Stomach (tissue), 9 donors: ENCODE results near the gene NAAA. TPM values are rescaled to one million over a fixed set of nuclear protein-coding genes. Genes with fewer than 3 reads are reported as not detected.
"Not testable (repeated sequence)": the region's sequence is repeated elsewhere in the genome, so short reads cannot be mapped to it uniquely, and the experiment has no call there.

ENCODE experiments used
- DNase-seq, 2 donors: peaks; one replicate each; pipeline versions ENCODE4 v3.0.0 to v3.0.0-alpha.2; 2013 to 2019
- H3K27ac ChIP-seq, 5 donors: fragments of 200-600 bp in 4 of 5; sonication (generic) in 4 of 5; one replicate each; pipeline ENCODE4 v1.5.1; 2013 to 2019; ENCODE audit warnings: mild to moderate bottlenecking in 1 of 5, moderate library complexity in 1 of 5
- H3K27me3 ChIP-seq, 3 donors: fragments of 200-600 bp; sonication (generic); one replicate each; pipeline ENCODE4 v1.5.1; 2017 to 2019; ENCODE audit warnings: mixed run types in 1 of 3
- H3K36me3 ChIP-seq, 4 donors: fragments of 200-600 bp; sonication (generic); 1 replicate in 3 of 4; 2 replicates in 1 of 4; pipeline ENCODE4 v1.5.1; 2016 to 2019
- H3K4me1 ChIP-seq, 4 donors: fragments of 200-600 bp; sonication (generic); one replicate each; pipeline ENCODE4 v1.5.1; 2016 to 2019
- H3K4me3 ChIP-seq, 4 donors: fragments of 200-600 bp; sonication (generic) in 3 of 4; one replicate each; pipeline ENCODE4 v1.5.1; 2016 to 2019; ENCODE audit warnings: mild to moderate bottlenecking in 1 of 4
- H3K9me3 ChIP-seq, 4 donors: fragments of 200-600 bp; sonication (generic); one replicate each; pipeline ENCODE4 v1.5.1; 2016 to 2019
- CTCF ChIP-seq, 7 experiments: fragments of 450-650 bp in 4 of 7; fragments of 200-600 bp in 3 of 7; sonication (generic) in 3 of 7; IDR thresholded peaks; one replicate each; pipeline ENCODE4 v1.5.1; 2016 to 2019; ENCODE audit warnings: antibody characterized with exemption in 7 of 7, control low read depth in 2 of 7, mild to moderate bottlenecking in 1 of 7
- EP300 ChIP-seq: sonication (generic); formaldehyde crosslinking; IDR thresholded peaks from one replicate; pipeline ENCODE4 v1.6.1; 2017; ENCODE audit warnings: antibody characterized with exemption
- POLR2A ChIP-seq, 4 donors: fragments of 450-650 bp; IDR thresholded peaks; one replicate each; pipeline ENCODE4 v1.6.1; 2016; ENCODE audit warnings: antibody characterized with exemption in 4 of 4, control low read depth in 2 of 4, mild to moderate bottlenecking in 1 of 4, moderate library complexity in 1 of 4
- POLR2AphosphoS5 ChIP-seq, 3 donors: sonication (generic); formaldehyde crosslinking; IDR thresholded peaks; one replicate each; pipeline ENCODE4 v1.6.1; 2016; ENCODE audit warnings: antibody characterized with exemption in 3 of 3
- WGBS, 5 donors: extraction: QIAGEN DNeasy Blood & Tissue Kit in 3 of 5; methylation state at CpG; one replicate each; pipeline versions ENCODE4 v1.1.5 to v1.1.7; 2013 to 2018; 5-methylcytosine and 5-hydroxymethylcytosine counted together
- intact Hi-C: fragments of 100-400 bp; cut with DNase I; formaldehyde crosslinking; loops from one replicate; pipeline ENCODE4 v1.15.1; 2023; ENCODE audit warnings: low total_unique reads
- polyA plus RNA-seq, 3 donors: library from polyadenylated mRNA; stranded (reverse); fragments of 200-250 nt; gene quantifications; one replicate each; pipeline ENCODE4 v1.2.3, GENCODE V29; 2013
- total RNA-seq, 5 donors: library from RNA; depleted of rRNA; stranded (reverse); fragments of >200 nt; gene quantifications; one replicate each; pipeline versions ENCODE4 v1.1.0 to v1.2.3, GENCODE V29; 2014 to 2016
- donor health status: healthy with polysubstance abuse.
- donor health status: Bipolar disorder and iron deficiency.
- donor health status: healthy.

NAAA gene
- total and polyA plus RNA-seq, 8 donors: 0.58 to 42.5 (median 10.6) TPM

GRCh38 chr4:75935628-75936027, 5.2 kb downstream of the NAAA start:
- intact Hi-C loops: no loop called here
- no peaks in the 10 kb centered on the region for H3K9me3 ChIP-seq
- 84 to 96% (median 96%) methylated on average over 1 of the region's 1 CpG for WGBS, 5 donors
- peaks cover 12 to 41% (median 27%) of the 10 kb centered on the region in 4 donors for H3K36me3 ChIP-seq
- TF ChIP-seq EP300 (no peak), POLR2A (IDR thresholded peaks at IDR 0.05) (no peak), POLR2AphosphoS5 (IDR thresholded peaks at IDR 0.05) (no peak), CTCF (IDR thresholded peaks at IDR 0.05) (no peak)
- H3K4me1 ChIP-seq: peaks cover 6 to 19% (median 14%) of the 10 kb centered on the region in 4 donors
- no peak overlapping the region for H3K4me3 ChIP-seq
- no peak for DNase-seq
- H3K27ac ChIP-seq: no peak overlapping the region
- no peaks in the 10 kb centered on the region for H3K27me3 ChIP-seq

DNA sequence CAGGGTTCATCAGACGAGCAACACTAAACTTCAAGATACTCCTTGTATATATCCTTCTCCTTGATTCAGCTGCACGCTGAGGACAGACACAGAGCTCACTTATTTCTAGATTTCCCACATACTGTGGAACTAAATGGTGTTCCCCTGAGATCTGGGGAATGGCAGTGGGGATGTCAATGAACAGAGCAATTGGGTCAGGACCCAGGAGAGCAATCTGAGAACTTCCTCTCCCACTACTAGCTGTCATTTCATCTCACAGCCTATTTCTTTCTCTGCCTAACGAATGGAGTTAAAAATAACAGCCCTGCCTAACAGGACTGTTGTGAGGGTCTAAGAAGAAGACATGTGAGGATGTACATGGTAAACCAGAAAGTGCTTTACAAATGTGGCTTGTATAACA, 10.7 kb downstream of the NAAA start:
- 86 to 96% (median 93%) methylated on average over 3 of the region's 3 CpGs for WGBS, 5 donors

GRCh38 chr4:75924916-75925315, 15.9 kb downstream of the NAAA start:
- H3K4me3 ChIP-seq, intact Hi-C loops: not testable (repeated sequence)
- 95 to 99% (median 95%) methylated on average over 11 of the region's 11 CpGs for WGBS, 5 donors

More for the DNA sequence above, 10.7 kb downstream of the NAAA start:
- intact Hi-C loops: no loop called here
- Histone ChIP-seq H3K9me3 (no peaks in the 10 kb centered on the region), H3K27me3 (no peaks in the 10 kb centered on the region), H3K4me3 (no peak overlapping the region), H3K4me1 (no peaks in the 10 kb centered on the region), H3K27ac (no peak overlapping the region), H3K36me3 (peaks cover 15 to 61% (median 48%) of the 10 kb centered on the region in 4 donors)
- DNase-seq: no peak
- TF ChIP-seq POLR2A (IDR thresholded peaks at IDR 0.05) (no peak), POLR2AphosphoS5 (IDR thresholded peaks at IDR 0.05) (no peak), CTCF (IDR thresholded peaks at IDR 0.05) (no peak), EP300 (no peak)

GRCh38 chr4:75924309-75924827, 16.4 kb downstream of the NAAA start:
- intact Hi-C loops: no loop called here
- no peak for TF ChIP-seq EP300
- no peak for TF ChIP-seq POLR2A (IDR thresholded peaks at IDR 0.05)
- no peak for TF ChIP-seq POLR2AphosphoS5 (IDR thresholded peaks at IDR 0.05)
- TF ChIP-seq CTCF (IDR thresholded peaks at IDR 0.05): no peak
- Histone ChIP-seq H3K9me3 (no peaks in the 10 kb centered on the region), H3K27me3 (no peaks in the 10 kb centered on the region), H3K27ac (no peak overlapping the region), H3K4me1 (peaks cover 0 to 9% (median 2%) of the 10 kb centered on the region in 4 donors), H3K4me3 (no peak overlapping the region), H3K36me3 (peaks cover 7 to 73% (median 67%) of the 10 kb centered on the region in 4 donors)
- DNase-seq: no peak
- 87 to 92% (median 90%) methylated on average over 5 of the region's 5 CpGs for WGBS, 5 donors

More at GRCh38 chr4:75924916-75925315, 15.9 kb downstream of the NAAA start:
- not testable (repeated sequence) for H3K9me3 ChIP-seq, H3K4me1 ChIP-seq, DNase-seq, H3K27me3 ChIP-seq, H3K27ac ChIP-seq
- peaks cover 5 to 73% (median 66%) of the 10 kb centered on the region in 4 donors for H3K36me3 ChIP-seq

- H3K27me3 ChIP-seq: no peaks in the 10 kb centered on the region
- peaks cover 6 to 76% (median 67%) of the 10 kb centered on the region in 4 donors for H3K36me3 ChIP-seq
- intact Hi-C loops: no loop called here
- no peak overlapping the region for H3K4me3 ChIP-seq
- WGBS, 5 donors: 82 to 95% (median 88%) methylated on average over 1 of the region's 1 CpG
- H3K27ac ChIP-seq: no peak overlapping the region
- H3K4me1 ChIP-seq: peaks cover 0 to 9% (median 2%) of the 10 kb centered on the region in 4 donors
- no peaks in the 10 kb centered on the region for H3K9me3 ChIP-seq
- DNase-seq: no peak
- TF ChIP-seq POLR2AphosphoS5 (IDR thresholded peaks at IDR 0.05) (no peak), CTCF (IDR thresholded peaks at IDR 0.05) (no peak), POLR2A (IDR thresholded peaks at IDR 0.05) (no peak), EP300 (no peak)
These were observed 18.2 kb downstream of the NAAA start for GRCh38 chr4:75922588-75922987.
